Mesenchymal stem cell (in vitro differentiated cells and primary cell): ENCODE measurements around the gene NYAP2.

Experiments
- DNase-seq: peaks from one replicate; pipeline ENCODE4 v3.0.0-alpha.2; 2013
- H2AFZ ChIP-seq: one replicate; pipeline ENCODE4 v1.6.1; 2013; ENCODE audit warnings: low read depth, mild to moderate bottlenecking, control low read depth, inconsistent platforms, low read length, moderate library complexity
- H2AK5ac ChIP-seq: 2 replicates; pipeline ENCODE4 v1.6.1; 2013; ENCODE audit warnings: low read length, moderate library complexity, mild to moderate bottlenecking, inconsistent platforms; ENCODE audit not compliant: severe bottlenecking
- H2BK120ac ChIP-seq: one replicate; pipeline ENCODE4 v1.6.1; 2013; ENCODE audit warnings: low read depth, mild to moderate bottlenecking, inconsistent platforms, low read length, moderate library complexity
- H2BK12ac ChIP-seq, 2 experiments: one replicate each; pipeline ENCODE4 v1.6.1; 2013; ENCODE audit warnings: inconsistent platforms in 2 of 2, low read length in 2 of 2, mild to moderate bottlenecking in 2 of 2, moderate library complexity in 2 of 2, control low read depth in 1 of 2
- H2BK15ac ChIP-seq: one replicate; pipeline ENCODE4 v1.6.1; 2013; ENCODE audit warnings: mild to moderate bottlenecking, low read depth, inconsistent platforms; ENCODE audit not compliant: poor library complexity, severe bottlenecking
- H2BK5ac ChIP-seq: 2 replicates; pipeline ENCODE4 v1.6.1; 2013; ENCODE audit warnings: low read depth, mild to moderate bottlenecking, low read length, control low read depth, inconsistent platforms; ENCODE audit not compliant: poor library complexity, severe bottlenecking
- H3K14ac ChIP-seq, 2 experiments: one replicate each; pipeline ENCODE4 v1.6.1; 2013; ENCODE audit warnings: inconsistent platforms in 2 of 2, low read length in 2 of 2, control low read depth in 1 of 2, mild to moderate bottlenecking in 1 of 2, moderate library complexity in 1 of 2
- H3K18ac ChIP-seq, 2 experiments: one replicate each; pipeline ENCODE4 v1.6.1; 2013; ENCODE audit warnings: inconsistent platforms in 2 of 2, low read length in 2 of 2, control low read depth in 1 of 2, low read depth in 1 of 2, mild to moderate bottlenecking in 1 of 2
- H3K23ac ChIP-seq, 2 experiments: one replicate each; pipeline ENCODE4 v1.6.1; 2013; ENCODE audit warnings: inconsistent platforms in 2 of 2, low read length in 2 of 2, mild to moderate bottlenecking in 2 of 2, moderate library complexity in 2 of 2, control low read depth in 1 of 2
- H3K27ac ChIP-seq: 2 replicates; pipeline ENCODE4 v1.5.1; 2013; ENCODE audit warnings: mild to moderate bottlenecking, moderate library complexity, low read length, control low read depth, inconsistent platforms; ENCODE audit not compliant: poor library complexity, severe bottlenecking
- H3K27me3 ChIP-seq, 2 experiments: 2 replicates each; pipeline versions ENCODE4 v1.6.1 to v1.7.0; 2013; ENCODE audit warnings: low read length in 2 of 2, mild to moderate bottlenecking in 2 of 2, moderate library complexity in 2 of 2, control low read depth in 1 of 2, inconsistent platforms in 1 of 2; ENCODE audit not compliant: control insufficient read depth in 1 of 2, insufficient read depth in 1 of 2
- H3K36me3 ChIP-seq, 2 experiments: 2 replicates each; pipeline versions ENCODE4 v1.6.1 to v1.7.0; 2013; ENCODE audit warnings: low read length in 2 of 2, control low read depth in 1 of 2, inconsistent platforms in 1 of 2, low read depth in 1 of 2, mild to moderate bottlenecking in 1 of 2; ENCODE audit not compliant: insufficient read depth in 2 of 2, control insufficient read depth in 1 of 2
- H3K4ac ChIP-seq, 2 experiments: one replicate each; pipeline ENCODE4 v1.6.1; 2013; ENCODE audit warnings: inconsistent platforms in 2 of 2, low read length in 2 of 2, mild to moderate bottlenecking in 2 of 2, moderate library complexity in 2 of 2, control low read depth in 1 of 2, low read depth in 1 of 2
- H3K4me1 ChIP-seq: 2 replicates; pipeline ENCODE4 v1.6.1; 2013; ENCODE audit warnings: low read depth, low read length, control low read depth; ENCODE audit not compliant: control insufficient read depth, insufficient read depth
- H3K4me2 ChIP-seq: 2 replicates; pipeline ENCODE4 v1.6.1; 2013; ENCODE audit warnings: low read length, mild to moderate bottlenecking, inconsistent platforms; ENCODE audit not compliant: poor library complexity, severe bottlenecking
- H3K4me3 ChIP-seq, 2 experiments: 2 replicates each; pipeline versions ENCODE4 v1.5.1 to v1.7.0; 2013; ENCODE audit warnings: low read length in 2 of 2, mild to moderate bottlenecking in 2 of 2, control low read depth in 1 of 2, low read depth in 1 of 2; ENCODE audit not compliant: insufficient read depth in 1 of 2
- H3K79me1 ChIP-seq: replicated peaks from 2 replicates; pipeline ENCODE4 v1.6.1; 2013; ENCODE audit warnings: mild to moderate bottlenecking, control low read depth, low read length, inconsistent platforms; ENCODE audit not compliant: poor library complexity, severe bottlenecking
- H3K9ac ChIP-seq: 2 replicates; pipeline ENCODE4 v1.7.0; 2013; ENCODE audit warnings: mild to moderate bottlenecking, low read length, moderate library complexity
- H3K9me3 ChIP-seq: 2 replicates; pipeline ENCODE4 v1.7.0; 2013; ENCODE audit warnings: mild to moderate bottlenecking, low read length; ENCODE audit not compliant: control insufficient read depth
- H4K8ac ChIP-seq: one replicate; pipeline ENCODE4 v1.6.1; 2013; ENCODE audit warnings: inconsistent platforms, mild to moderate bottlenecking, low read length, moderate library complexity
- H4K91ac ChIP-seq: one replicate; pipeline ENCODE4 v1.6.1; 2013; ENCODE audit warnings: mild to moderate bottlenecking, low read length, inconsistent platforms
- WGBS: methylation state at CpG from one replicate; pipeline ENCODE4 v1.1.7; 2013; ENCODE audit warnings: mixed read lengths; 5-methylcytosine and 5-hydroxymethylcytosine counted together

NYAP2 gene

DNA sequence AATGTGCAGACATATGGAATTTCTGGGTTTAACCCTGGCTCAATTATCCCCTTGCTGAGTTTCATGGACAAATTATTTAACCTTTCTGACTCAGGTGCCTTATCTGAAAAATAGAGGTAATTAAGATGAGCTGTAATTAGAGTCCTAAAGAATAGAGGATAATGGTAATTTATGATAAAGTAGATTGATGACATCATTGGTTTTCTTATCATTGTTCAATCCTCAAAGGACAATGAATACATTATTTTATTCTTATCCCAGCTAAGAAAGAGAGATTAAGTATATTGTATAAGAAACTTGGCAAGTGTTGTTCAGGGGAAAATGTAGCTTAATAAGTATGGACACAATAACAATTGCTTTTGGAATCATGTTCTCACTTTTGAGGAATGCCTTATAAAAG lies 279.3 kb downstream of the NYAP2 start:
- Histone ChIP-seq H3K4me2 (no peak overlapping the region), H3K9ac (no peak overlapping the region), H3K14ac (no peak overlapping the region), H2BK12ac (no peak overlapping the region), H3K4me3 (no peak overlapping the region), H3K4me1 (no peaks in the 10 kb centered on the region), H2AFZ (no peak overlapping the region), H3K9me3 (no peaks in the 10 kb centered on the region), H2BK120ac (no peak overlapping the region), H2BK5ac (no peak overlapping the region), H3K18ac (no peak overlapping the region), H4K8ac (no peak overlapping the region), H3K4ac (no peak overlapping the region), H4K91ac (no peak overlapping the region), H2AK5ac (no peak overlapping the region), H3K27me3 (no peaks in the 10 kb centered on the region), H3K79me1 (no peaks in the 10 kb centered on the region), H3K27ac (no peak overlapping the region), H3K23ac (no peak overlapping the region), H2BK15ac (no peak overlapping the region), H3K36me3 (no peaks in the 10 kb centered on the region)
- DNase-seq = no peak

DNA sequence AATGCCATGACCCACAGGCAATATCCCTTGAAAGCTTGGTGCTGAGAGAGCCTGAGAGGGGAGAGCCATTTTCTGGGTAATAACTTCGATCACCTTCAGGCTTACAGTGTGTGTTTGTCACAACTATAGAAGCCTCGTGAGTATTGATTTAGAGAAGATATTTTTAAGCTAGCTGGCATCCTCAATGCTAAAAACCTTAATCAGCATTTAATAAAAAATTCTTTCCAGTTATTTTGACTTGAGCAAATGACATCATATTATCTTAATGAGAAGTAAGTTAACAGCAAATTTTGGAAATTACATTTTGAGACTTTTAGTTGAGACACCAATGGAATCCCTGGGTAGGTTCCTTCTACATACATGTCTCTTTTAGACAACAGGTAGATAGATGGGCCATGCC lies 283.7 kb downstream of the NYAP2 start:
- H3K14ac ChIP-seq = no peak overlapping the region

DNA sequence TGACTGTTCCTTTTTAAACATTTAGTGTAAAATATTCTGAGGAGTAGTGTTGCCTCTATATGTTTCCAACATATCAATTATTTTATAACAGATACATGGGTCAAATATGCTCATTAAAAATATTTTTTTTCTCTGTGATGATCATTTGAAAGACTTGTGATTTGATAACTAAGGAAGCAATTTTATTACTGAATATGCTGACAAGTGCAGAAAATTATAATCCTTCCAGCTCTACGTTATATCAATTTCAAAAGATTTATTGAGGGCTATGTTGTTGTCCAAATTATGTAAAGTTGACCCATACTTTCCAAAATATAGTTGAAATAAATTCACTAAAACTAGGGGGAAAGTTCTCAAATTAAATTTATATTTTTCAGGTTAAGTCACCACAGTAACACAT lies 290.6 kb downstream of the NYAP2 start:
- no peak overlapping the region for H2BK5ac ChIP-seq
- no peak overlapping the region for H3K4me3 ChIP-seq
- no peak overlapping the region for H3K9ac ChIP-seq
- H2AFZ ChIP-seq = no peak overlapping the region
- no peak overlapping the region for H2BK120ac ChIP-seq
- no peak overlapping the region for H3K23ac ChIP-seq
- H3K36me3 ChIP-seq = no peaks in the 10 kb centered on the region
- no peaks in the 10 kb centered on the region for H3K9me3 ChIP-seq
- no peaks in the 10 kb centered on the region for H3K27me3 ChIP-seq
- H2BK12ac ChIP-seq = no peak overlapping the region
- no peak overlapping the region for H2BK15ac ChIP-seq
- WGBS = no CpG with 5 or more reads among the region's 1 CpG
- H3K4me1 ChIP-seq = no peaks in the 10 kb centered on the region
- no peak overlapping the region for H3K14ac ChIP-seq
- H3K27ac ChIP-seq = no peak overlapping the region
- H4K8ac ChIP-seq = no peak overlapping the region
- no peaks in the 10 kb centered on the region for H3K79me1 ChIP-seq
- DNase-seq = no peak
- H4K91ac ChIP-seq = no peak overlapping the region
- no peak overlapping the region for H3K4me2 ChIP-seq
- no peak overlapping the region for H3K18ac ChIP-seq
- no peak overlapping the region for H2AK5ac ChIP-seq
- H3K4ac ChIP-seq = no peak overlapping the region

More for the DNA sequence above, 283.7 kb downstream of the NYAP2 start:
- H2BK15ac ChIP-seq = no peak overlapping the region
- H3K4me2 ChIP-seq = no peak overlapping the region
- no peak overlapping the region for H2BK120ac ChIP-seq
- H2AFZ ChIP-seq = no peak overlapping the region
- 100% methylated on average over 1 of the region's 2 CpGs for WGBS
- no peak overlapping the region for H3K9ac ChIP-seq
- no peak overlapping the region for H3K4me3 ChIP-seq
- H2AK5ac ChIP-seq = no peak overlapping the region
- no peak overlapping the region for H3K18ac ChIP-seq
- no peak overlapping the region for H3K27ac ChIP-seq
- H2BK12ac ChIP-seq = no peak overlapping the region
- no peak overlapping the region for H4K8ac ChIP-seq
- no peaks in the 10 kb centered on the region for H3K4me1 ChIP-seq
- no peak for DNase-seq
- H4K91ac ChIP-seq = no peak overlapping the region
- H3K36me3 ChIP-seq = no peaks in the 10 kb centered on the region
- no peak overlapping the region for H3K23ac ChIP-seq
- H3K4ac ChIP-seq = no peak overlapping the region
- no peaks in the 10 kb centered on the region for H3K79me1 ChIP-seq
- H3K27me3 ChIP-seq = no peaks in the 10 kb centered on the region
- no peak overlapping the region for H2BK5ac ChIP-seq
- H3K9me3 ChIP-seq = no peaks in the 10 kb centered on the region

DNA sequence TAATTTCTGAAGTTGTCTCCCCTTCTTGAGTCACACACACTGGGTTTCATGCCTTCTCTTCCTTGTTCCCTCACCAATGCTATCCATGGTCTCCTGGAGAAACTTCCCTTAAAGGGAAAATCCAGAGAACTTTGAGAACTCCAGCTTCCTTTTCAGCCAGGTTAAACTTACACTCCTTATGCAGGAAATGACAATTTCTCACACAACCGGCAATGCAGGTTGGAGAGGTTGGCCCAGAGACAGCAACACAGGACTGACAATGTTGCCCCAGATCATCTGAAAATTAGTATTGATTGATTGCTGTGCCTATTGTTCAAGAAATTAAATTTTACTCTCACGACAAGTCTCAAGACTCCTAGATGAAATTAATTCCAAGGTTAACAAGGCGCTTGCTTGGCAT lies 292.2 kb downstream of the NYAP2 start:
- no peaks in the 10 kb centered on the region for H3K79me1 ChIP-seq
- H3K27ac ChIP-seq = no peak overlapping the region
- H4K91ac ChIP-seq = no peak overlapping the region
- 80% methylated on average over 2 of the region's 3 CpGs for WGBS
- H3K4ac ChIP-seq = no peak overlapping the region
- no peaks in the 10 kb centered on the region for H3K36me3 ChIP-seq
- H4K8ac ChIP-seq = no peak overlapping the region
- no peaks in the 10 kb centered on the region for H3K9me3 ChIP-seq
- no peak for DNase-seq
- no peak overlapping the region for H2BK120ac ChIP-seq
- H3K14ac ChIP-seq = no peak overlapping the region
- H2BK15ac ChIP-seq = no peak overlapping the region
- H3K9ac ChIP-seq = no peak overlapping the region
- no peaks in the 10 kb centered on the region for H3K27me3 ChIP-seq
- no peak overlapping the region for H2AK5ac ChIP-seq
- no peaks in the 10 kb centered on the region for H3K4me1 ChIP-seq
- H3K4me2 ChIP-seq = no peak overlapping the region
- no peak overlapping the region for H2BK5ac ChIP-seq
- no peak overlapping the region for H2BK12ac ChIP-seq
- H3K18ac ChIP-seq = no peak overlapping the region
- H3K23ac ChIP-seq = no peak overlapping the region
- no peak overlapping the region for H3K4me3 ChIP-seq
- no peak overlapping the region for H2AFZ ChIP-seq
